ENCODE measurements around the gene AS3MT.

DNA sequence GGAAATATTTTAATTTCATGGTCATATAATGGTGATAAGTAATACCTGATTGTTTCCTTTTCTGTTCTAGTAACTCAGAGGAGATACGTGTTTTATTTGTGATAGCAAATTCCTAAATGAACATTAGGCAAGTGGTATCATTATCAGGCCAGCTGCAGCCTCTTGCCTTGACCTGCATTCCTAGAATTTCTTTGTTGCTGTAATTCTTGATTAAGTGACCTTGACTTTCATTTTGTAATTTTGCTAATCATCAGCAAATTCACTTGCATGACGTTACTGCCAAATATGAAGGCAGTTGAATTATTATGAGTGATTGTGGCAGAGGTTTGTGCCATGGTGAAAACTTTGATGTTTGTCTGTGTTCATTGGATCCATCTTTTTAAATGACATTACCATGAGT is 5.6 kb upstream of the AS3MT start:
- TF ChIP-seq, protein P1, sequence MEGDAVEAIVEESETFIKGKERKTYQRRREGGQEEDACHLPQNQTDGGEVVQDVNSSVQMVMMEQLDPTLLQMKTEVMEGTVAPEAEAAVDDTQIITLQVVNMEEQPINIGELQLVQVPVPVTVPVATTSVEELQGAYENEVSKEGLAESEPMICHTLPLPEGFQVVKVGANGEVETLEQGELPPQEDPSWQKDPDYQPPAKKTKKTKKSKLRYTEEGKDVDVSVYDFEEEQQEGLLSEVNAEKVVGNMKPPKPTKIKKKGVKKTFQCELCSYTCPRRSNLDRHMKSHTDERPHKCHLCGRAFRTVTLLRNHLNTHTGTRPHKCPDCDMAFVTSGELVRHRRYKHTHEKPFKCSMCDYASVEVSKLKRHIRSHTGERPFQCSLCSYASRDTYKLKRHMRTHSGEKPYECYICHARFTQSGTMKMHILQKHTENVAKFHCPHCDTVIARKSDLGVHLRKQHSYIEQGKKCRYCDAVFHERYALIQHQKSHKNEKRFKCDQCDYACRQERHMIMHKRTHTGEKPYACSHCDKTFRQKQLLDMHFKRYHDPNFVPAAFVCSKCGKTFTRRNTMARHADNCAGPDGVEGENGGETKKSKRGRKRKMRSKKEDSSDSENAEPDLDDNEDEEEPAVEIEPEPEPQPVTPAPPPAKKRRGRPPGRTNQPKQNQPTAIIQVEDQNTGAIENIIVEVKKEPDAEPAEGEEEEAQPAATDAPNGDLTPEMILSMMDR (IDR thresholded peaks at IDR 0.05): no peak
- TF ChIP-seq POLR2A (IDR thresholded peaks at IDR 0.05): no peak

Data from right lobe of liver (tissue), 4 donors.